Tibial nerve (tissue), 4 donors: ENCODE results near the gene SLIT3.

Experiments used
- CTCF ChIP-seq, 5 experiments: fragments of 200-600 bp in 3 of 5; fragments of 450-650 bp in 2 of 5; sonication (generic) in 3 of 5; IDR thresholded peaks; one replicate each; pipeline ENCODE4 v1.5.1; 2016 to 2019; ENCODE audit warnings: antibody characterized with exemption in 5 of 5, mild to moderate bottlenecking in 3 of 5, moderate library complexity in 2 of 5
- EP300 ChIP-seq, 2 donors: sonication (generic); formaldehyde crosslinking; IDR thresholded peaks; one replicate each; pipeline ENCODE4 v1.6.1; 2017; ENCODE audit warnings: antibody characterized with exemption in 2 of 2, mild to moderate bottlenecking in 1 of 2

DNA sequence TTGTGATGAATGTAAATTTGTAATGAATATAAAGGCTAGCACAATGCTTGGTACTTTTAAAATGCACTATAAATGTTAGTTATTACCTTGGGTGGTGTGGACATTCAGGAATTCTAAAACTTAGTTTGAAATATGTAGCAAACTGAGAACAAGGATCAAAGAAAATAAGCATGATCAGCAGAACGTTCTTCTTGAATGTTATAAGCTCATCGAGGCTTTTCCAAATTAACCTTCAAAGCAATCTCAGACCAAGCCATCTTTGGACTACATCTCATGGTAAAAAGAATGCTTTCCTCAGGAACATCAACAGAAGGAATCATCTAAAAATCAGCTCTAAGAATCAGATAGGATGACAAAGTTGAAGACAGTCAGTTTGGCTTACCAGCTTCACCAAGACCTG is 146.3 kb downstream of the SLIT3 start:
- TF ChIP-seq EP300 (IDR thresholded peaks at IDR 0.05) (no peak), CTCF (IDR thresholded peaks at IDR 0.05) (no peak)
